GM18868 (cell line): Measurements from ENCODE around the gene HSPB2.
"Not testable (repeated sequence)": the region's sequence is repeated elsewhere in the genome, so short reads cannot be mapped to it uniquely, and the experiment has no call there.

Experiments used
- ATAC-seq: cut with Tn5 transposase; IDR thresholded peaks from one replicate; pipeline ENCODE4 v1.9.1; 2021; ENCODE audit warnings: mild to moderate bottlenecking, moderate library complexity; ENCODE audit not compliant: unreplicated experiment

Gene HSPB2

DNA sequence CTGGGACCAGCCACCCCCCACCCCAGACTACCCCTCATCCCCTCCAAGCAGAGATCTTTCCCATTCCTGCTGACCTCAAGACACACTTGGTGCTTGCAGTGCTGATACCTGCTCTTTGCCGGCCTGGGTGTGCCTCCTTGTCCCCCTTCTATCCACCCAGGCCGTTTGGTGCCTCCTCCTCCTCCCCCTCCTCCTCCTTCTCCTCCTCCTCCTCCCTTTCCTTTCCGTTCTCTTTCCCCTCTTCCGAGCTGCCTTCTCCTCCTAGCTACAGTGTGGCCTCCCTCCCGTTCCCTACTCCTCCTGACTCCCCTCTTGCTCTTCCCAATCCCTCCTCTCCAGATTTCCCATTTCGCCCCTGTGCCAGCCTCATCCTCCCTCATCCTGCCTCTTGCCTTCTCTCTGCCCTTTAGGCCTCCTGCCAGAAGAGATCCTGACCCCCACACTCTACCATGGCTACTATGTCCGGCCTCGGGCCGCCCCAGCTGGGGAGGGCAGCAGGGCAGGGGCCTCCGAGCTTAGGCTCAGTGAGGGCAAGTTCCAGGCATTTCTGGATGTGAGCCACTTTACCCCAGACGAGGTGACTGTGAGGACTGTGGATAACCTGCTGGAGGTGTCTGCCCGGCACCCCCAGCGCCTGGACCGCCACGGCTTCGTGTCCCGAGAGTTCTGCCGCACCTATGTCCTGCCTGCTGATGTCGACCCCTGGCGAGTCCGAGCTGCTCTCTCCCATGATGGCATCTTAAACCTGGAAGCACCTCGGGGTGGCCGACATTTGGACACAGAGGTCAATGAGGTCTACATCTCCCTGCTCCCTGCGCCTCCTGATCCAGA lies 712 bp downstream of the HSPB2 start:
- no peak for ATAC-seq

DNA sequence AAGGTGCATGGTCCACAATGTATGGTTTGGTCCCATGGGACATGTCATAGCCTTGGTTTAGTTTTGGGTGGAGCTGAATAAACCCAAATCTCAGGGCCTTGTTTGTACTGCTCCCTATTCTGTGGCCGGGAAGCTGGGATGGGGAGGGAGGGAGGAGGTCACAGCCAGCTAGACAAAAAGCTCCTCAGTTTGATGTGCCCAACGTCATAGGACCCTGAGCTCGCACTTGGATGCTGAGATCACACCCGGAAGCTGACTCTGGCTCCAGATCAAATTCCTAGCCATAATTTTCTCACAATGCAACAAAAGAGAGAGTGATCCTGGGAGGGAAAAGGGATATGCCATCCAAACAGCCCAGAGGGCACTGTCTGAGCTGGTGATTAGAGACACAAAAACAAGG lies 1.5 kb downstream of the HSPB2 start:
- no peak for ATAC-seq

DNA sequence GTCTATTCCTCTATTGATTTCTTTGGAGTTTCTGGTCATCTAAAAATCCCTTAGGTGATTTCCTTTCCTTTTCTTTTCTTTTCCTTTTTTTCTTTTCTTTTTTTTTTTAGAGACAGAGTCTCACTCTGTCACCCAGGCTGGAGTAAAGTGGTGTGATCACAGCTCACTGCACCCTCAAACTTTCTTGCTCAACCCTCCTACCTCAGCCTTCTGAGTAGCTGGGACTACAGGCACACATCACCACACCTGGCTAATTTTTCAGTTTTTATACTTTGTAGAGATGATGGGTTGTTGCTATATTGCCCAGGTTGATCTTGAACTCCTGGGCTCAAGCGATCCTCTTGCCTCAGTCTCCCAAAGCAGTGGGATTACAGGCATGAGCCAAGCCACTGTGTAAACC lies 4.2 kb downstream of the HSPB2 start:
- no peak for ATAC-seq

DNA sequence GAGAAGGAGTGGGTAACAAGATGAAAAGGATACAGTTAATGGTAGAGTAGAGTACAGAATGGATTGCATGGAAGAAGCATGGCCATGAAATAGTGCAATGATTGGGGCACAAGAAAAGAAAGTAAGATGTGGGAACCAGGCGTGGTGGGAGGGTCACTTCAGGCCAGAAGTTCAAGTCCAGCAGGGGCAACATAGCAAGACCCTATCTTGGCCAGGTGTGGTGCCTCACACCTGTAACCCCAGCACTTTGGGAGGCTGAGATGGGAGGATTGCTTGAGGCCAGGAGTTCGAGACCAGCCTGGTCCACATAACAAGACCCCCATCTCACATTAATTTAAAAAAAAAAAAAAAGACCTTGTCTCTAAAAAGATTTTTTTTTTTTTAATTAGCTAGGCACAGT lies 4.8 kb downstream of the HSPB2 start:
- no peak for ATAC-seq

DNA sequence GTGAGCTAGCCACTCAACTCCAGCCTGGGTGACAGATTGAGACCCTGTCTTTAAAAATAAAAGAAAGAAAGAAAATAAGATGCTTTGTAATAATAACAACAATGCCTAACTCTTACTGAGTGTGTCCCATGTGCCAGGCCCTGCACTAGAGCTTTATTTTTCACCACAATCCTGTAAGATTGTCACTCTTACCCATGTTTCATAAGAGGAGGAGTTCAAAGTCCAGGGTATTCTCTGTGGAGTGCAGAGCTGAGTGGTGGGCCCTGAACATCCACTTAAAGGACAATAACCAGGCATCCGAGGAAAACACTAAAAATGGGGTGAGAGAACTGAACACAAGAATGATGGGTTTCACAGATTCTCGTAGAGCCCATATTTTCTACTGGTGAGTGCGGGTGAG lies 5.3 kb downstream of the HSPB2 start:
- no peak for ATAC-seq

DNA sequence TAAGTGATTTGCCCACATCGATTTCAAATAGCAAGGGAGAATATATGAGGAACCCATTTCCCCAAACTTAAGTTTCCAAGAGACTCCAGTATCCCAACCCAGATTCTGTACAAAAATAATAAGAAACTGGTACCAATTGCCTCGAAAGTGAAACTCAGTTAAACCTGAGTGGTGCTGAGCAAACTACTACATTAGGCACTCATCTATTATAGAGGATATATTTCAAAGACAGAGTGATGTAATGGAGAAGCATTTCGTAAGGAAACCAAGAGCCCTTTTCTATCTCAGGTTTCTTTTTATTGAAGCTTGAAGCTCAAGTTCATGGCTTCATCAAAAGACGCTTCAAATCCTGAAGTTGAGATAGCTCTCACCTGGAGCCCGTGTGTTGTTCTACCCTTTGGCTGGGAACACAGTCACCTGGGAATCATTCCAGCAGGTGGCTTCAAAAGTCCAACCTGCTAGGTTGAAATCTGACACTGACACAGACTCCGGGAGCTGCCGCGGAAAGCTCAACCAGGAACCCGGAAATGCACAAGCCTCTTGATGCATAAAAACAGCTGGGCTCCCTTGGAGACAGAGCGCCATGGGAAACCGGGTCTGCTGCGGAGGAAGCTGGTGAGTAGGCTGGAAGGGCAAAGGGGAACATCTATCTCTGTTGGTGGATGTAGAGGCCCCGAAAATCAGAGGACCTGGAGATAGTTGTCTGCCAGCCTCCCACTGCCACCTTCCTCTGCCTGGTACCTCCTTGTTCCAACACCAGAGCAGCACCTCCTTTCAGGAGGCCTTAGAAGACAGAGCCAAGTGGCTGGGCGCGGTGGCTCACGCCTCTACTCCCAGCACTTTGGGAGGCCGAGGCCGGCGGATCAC lies 6.1 kb downstream of the HSPB2 start, which contains the start of gene C11orf52:
Gene C11orf52, plus strand, starts transcription at position 524 of the 867 bp plus-strand sequence. Its CDS starts 60 bp downstream, at position 584.
- ATAC-seq, result no peak

DNA sequence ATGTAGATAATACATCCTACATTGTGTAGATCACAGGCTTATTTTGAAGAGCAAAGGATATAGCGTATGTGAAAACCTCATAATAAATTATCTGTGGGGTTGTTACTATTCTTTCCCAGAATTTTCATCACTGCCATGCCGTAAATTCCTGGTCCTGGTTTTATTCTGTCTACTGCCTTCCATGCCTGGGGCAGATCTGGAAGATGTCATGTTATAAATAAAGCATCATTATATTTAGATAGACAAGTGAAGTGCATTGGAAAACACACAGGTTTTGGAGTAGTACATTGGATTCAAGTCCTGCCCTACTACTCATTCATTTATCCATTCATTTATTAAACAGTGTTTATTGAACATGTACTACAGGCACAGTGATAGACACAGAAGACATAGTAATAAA lies 8.4 kb downstream of the HSPB2 start:
- ATAC-seq, result no peak

DNA sequence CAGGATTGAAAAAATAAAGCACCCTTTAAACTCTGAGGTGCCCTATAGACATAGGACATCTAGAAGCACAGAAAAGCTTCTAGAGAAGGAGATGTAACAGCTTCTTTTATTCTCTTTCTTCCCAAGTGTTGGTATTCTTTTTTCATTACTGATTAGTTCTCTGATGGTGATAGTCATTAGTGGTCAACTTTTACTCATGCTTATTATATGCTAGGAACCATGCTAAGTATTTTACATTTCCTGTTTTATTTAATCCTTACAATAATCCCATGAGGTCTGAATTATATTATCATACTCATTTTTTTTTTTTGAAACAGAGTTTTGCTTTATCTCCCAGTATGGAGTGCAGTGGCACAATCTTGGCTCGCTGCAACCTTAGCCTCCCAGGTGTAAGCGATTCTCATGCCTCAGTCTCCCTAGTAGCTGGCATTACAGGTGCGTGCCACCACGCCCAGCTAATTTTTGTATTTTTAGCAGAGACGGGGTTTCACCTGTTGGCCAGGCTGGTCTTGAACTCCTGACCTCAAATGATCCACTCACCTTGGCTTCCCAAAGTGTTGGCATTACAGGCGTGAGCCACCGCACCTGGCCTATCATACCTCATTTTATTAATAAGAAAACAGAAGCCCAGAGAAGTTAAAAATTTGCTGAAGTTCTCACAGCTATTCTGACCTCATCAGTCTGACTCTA lies 9.2 kb downstream of the HSPB2 start:
- ATAC-seq, result no peak

DNA sequence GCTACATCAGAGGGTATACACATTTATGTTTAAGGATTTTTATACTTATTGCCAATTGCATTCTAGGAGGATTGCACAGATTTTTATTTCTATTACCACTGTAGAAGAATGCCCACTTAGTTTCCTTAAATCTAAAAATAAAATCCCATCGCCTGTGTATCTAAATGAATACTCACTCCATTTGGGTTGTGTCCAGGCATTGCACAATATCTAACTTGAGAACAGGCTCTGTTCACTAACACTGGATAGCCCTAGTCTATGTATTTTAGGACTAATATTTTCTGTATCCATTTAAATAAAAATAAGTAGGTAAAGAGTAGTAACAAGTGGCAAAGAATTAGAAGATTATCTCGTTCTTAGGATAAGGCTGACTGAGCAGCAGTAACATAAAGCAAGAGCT lies 10.3 kb downstream of the HSPB2 start:
- ATAC-seq, result no peak

DNA sequence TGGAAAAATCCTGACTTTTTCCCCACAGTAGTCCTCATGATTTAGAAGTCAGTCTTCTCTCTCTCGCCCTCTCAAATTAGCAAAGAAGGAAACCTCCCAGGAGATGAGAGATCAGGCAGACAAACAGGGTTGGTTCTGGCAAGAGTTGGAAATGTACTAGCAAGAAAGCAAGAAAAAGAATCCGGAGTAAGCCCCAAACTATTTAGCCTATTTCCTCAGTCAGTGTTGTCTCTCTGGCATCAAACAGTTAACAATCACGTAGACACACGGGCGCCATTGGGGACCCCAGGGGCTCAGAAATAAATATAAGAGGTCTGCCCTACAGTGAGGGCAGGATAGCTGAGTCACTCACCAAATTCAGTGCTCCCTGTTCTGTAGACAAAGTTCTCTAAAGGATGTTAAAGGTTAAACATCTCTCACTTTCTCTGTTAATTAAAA lies 10.8 kb downstream of the HSPB2 start:
- ATAC-seq, result no peak

DNA sequence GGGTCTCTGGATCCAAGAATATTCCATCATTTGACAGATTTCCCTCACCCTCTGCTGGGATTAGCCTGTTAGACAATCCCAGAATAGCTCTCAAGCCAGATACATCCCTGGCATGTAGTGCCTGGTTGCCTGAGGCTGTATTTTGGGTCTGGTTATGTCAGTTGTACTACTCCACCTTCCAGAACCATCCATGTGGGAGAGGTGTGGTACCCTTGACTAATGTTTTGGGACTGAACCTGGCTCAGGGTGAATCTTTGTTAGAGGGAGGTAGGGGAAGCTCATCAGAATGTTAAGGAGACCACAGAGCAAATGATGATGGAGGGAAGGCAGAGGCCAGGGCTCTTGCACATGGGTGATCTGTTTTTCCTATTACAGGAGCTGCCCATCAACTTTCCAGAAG lies 11.4 kb downstream of the HSPB2 start:
- ATAC-seq, result no peak

DNA sequence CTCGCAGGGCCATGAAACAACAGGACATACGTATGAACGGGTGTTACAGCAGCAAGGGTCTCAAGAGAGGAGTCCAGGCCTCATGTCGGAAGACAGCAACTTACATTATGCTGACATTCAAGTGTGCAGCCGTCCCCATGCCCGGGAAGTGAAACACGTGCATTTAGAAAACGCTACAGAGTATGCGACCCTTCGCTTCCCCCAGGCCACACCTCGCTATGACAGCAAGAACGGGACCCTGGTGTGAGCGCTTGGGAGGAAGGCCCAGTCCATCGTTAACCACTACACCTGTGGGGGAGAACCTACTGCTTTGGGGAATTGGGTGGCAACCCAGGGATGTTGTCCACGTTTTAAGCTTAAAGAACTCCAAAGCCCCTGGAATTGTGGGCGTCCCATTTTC lies 13.4 kb downstream of the HSPB2 start:
- ATAC-seq, result no peak

DNA sequence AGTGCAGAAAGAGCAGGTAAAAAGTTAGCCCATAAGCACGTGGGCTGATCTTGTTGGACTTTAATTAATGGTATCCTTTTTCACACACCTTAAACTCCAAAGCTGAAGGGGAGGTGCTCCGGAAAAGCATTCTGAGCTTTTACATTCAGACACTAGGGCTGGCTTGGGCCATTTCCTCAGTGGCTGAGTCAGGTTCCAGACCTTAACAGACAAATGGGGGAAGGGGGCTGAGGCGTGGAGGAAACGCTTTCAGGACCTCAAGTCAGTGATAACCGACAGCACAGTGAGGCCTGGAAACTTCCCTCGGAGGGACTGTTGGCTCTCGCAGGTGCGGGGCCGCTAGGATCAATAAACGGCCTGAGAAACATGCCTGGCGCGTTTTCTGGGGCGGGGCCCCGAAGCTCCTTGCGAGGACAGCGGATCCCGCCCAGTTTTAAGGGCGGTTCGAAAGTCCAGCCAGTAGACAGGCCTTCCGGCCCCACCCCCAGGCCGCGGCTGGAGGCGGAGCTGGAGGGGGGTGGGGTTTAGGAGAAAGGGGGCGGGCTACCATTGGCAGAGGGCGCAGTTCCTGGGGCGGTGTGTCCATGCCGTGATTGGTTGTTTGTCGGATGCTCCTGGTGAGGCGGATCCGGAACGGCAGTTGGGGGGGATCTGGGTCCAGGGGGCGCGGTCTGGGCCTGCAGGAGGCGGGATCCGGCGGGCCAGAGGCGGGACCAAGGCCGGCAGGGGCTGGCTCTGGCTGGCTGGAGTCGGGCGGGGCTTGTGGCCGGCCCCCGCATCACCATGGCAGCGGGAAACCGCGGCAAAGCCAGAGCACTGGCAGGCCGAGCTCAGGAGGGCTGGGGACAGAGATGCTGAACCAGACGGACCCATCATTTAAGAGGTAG lies 14.2 kb downstream of the HSPB2 start:
- peak; percentile 92 for ATAC-seq

DNA sequence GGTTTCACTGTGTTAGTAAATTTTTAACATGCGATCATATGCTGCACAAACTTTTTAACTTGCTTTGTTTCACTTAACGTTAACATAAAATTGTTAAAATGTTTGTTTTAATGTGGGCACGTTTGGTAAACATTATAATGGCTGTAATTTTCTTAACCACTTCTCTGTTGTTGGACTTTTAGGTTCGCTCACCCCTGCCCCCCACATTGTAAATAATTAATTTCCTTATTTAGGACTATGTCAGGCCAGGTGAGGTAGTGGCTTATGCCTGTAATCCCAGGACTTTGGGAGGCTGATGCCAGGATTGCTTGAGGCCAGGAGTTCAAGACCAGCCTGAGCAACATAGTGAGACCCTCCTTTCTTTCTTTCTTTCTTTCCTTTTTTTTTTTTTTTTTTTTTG lies 17.9 kb downstream of the HSPB2 start:
- ATAC-seq, result no peak

DNA sequence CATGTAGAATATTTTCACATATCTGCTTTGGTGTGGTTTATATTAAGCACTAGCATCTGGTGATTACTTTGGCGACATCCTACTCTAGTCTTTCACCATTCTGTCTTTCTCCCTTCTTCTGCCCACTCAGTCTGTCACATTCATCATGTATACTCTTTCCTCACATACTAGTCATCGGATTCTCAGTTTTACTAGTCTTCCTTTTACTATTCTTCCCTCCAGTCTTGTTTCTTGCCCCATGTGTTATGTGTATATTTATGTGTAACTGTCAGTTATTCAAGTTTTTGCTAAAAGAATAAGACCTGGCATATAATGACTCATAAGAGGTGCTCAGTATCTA lies 20.0 kb downstream of the HSPB2 start:
- ATAC-seq, result no peak

DNA sequence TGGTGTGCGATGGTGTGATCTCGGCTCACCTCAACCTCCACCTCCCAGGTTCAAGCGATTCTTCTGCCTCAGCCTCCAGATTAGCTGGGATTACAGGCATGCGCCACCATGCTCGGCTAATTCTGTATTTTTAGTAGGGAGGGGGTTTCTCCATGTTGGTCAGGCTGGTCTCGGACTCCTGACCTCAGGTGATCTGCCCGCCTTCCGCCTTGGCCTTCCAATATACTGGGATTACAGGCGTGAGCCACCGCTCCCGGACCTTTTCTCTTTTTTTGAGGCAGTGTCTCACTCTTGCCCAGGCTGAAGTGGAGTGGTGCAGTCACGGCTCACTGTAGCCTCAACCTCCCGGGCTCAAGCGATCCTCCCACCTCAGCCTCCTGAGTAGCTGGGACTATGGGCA lies 20.6 kb downstream of the HSPB2 start:
- not testable (repeated sequence) for ATAC-seq

DNA sequence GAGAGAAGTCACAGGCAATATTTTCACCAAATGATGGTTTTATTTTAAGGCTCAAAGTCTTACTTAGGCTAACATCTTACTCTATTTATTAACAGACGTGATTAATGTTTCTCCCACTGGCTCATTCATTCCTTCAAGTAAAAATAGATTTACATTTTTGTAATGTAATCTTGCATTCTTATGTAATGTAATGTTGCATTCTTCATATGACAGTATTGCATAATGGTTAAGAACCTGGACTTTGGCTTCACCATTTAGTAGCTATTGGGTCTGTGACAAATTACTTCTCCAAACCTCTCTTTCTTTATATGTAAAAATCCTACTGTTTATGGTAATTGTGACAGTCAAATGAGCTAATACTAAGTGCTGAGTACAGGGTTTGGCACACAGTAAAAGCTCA lies 21.3 kb downstream of the HSPB2 start:
- no peak for ATAC-seq

DNA sequence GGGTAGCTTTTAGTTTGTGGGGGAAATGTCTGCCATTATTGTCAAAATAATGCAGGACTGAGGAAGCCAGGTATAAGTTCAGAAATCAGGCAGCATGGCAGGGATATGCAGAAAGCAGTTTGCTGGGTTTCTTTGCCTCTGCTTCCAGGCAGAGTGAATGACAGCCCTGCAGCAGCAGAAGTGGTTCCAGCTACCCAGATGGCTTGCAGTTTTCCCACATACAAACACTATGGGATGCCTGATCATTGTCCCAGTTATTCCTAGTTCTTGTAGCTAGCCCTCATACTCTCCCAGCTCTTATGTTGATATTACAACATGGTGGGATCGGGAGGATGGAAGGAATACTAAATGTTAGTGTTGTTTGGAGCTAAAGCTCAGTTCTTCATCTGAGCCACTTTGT lies 21.8 kb downstream of the HSPB2 start:
- ATAC-seq, result no peak

DNA sequence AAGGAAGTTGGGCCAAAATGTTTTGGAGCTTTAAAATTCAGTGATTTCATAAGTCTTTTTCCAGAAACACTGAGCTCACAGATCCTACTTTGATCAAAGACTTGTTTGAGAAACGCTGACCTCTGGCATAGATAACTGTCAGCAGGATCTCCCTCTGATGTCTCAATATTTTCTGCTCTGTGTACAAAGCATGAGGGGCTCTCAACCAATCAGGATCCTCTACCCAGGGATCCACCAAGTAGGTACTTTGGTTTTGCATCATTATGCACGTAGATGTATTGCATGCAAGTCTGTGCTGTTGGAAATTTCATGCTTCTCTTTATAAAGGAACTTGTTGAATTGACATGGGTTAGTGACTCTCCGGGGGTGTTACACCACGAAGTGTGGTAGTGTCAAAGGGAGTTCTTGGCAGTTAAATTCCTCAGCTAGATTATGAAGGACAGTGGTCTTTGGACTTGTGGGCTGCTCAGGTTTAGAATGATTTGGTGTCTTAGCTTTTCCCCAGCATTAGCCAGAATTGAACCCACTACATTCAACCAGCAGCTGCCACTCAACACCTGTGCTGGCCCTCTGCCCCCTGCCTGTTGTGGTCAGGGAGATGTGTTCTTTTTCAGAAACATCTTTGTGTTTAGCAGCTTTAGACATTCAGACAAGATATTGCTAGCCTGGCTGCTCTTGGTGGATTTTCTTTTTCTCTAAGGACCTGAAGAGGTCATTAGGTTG lies 22.9 kb downstream of the HSPB2 start:
- no peak for ATAC-seq

DNA sequence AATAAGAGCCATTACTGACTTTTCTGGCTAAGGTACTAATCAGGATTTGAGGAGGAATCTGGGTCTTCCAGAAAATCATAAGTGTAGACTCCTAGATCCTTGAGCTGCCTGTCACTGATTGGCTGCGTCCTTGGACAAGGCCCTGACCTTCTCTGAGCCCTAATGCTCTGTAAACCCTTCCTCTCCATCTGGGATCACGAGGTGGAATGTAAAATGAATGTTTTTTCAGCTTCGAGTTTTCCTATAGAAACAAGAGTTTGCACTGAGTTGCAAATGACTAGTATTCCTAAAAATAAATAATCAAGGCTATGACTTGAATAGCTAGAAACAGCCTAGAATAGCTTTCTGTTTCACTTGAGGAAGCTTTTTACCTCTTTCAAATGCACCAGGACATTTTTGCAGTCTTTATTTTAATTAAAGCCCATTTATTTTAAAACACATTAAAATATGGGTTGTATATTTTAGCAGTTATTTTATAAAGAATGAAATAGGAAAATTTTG lies 23.6 kb downstream of the HSPB2 start:
- ATAC-seq, result no peak
